SH-SY5Y (cell line): Measurements from ENCODE around the gene THAP10.

Source experiments
- GATA2 ChIP-seq: IDR thresholded peaks from 2 replicates; pipeline ENCODE4 v1.6.1; 2011; ENCODE audit warnings: mild to moderate bottlenecking, low read depth, low read length
- GATA3 ChIP-seq: IDR thresholded peaks from 2 replicates; pipeline ENCODE4 v1.6.1; 2011; ENCODE audit warnings: low read depth, mild to moderate bottlenecking, low read length, moderate library complexity

- no peak for TF ChIP-seq GATA3
- no peak for TF ChIP-seq GATA2
These were observed 60.1 kb downstream of the THAP10 start for GRCh38 chr15:70832176-70832575.
